ENCODE data around the gene REPIN1. TPM values are rescaled to one million over a fixed set of nuclear protein-coding genes. Genes with fewer than 3 reads are reported as not detected.
A peak's percentile ranks its signal among the peaks of the same experiment; 100 is the strongest.

Gene REPIN1
- total and polyA plus RNA-seq, 2 donors: 25.2 to 76.7 TPM

- WGBS: 74% methylated on average over 7 of the region's 7 CpGs
- DNase-seq (ENCODE audit: extremely low spot score): no peak
- peaks cover 1% of the 10 kb centered on the region for H3K4me1 ChIP-seq (ENCODE audit: insufficient read depth)
- H3K27ac ChIP-seq (ENCODE audit: low read depth): no peak overlapping the region
- no peak overlapping the region for H3K4me3 ChIP-seq (ENCODE audit: low read depth, low read length)
- H3K36me3 ChIP-seq (ENCODE audit: insufficient read depth): peaks cover 6% of the 10 kb centered on the region
Observed at GRCh38 chr7:150401861-150402631, 33.4 kb downstream of the REPIN1 start.

- 84% methylated on average over 13 of the region's 13 CpGs for WGBS
- Histone ChIP-seq H3K4me3 (ENCODE audit: low read depth, low read length) (no peak overlapping the region), H3K27ac (ENCODE audit: low read depth) (no peak overlapping the region), H3K4me1 (ENCODE audit: insufficient read depth) (peaks cover 1% of the 10 kb centered on the region), H3K36me3 (ENCODE audit: insufficient read depth) (peaks cover 1% of the 10 kb centered on the region)
- DNase-seq (ENCODE audit: extremely low spot score): no peak
Observed at GRCh38 chr7:150402671-150403321, 34.2 kb downstream of the REPIN1 start.

- DNase-seq (ENCODE audit: extremely low spot score): no peak
- Histone ChIP-seq H3K4me1 (ENCODE audit: insufficient read depth) (peaks cover 1% of the 10 kb centered on the region), H3K27ac (ENCODE audit: low read depth) (no peak overlapping the region), H3K36me3 (ENCODE audit: insufficient read depth) (no peaks in the 10 kb centered on the region), H3K4me3 (ENCODE audit: low read depth, low read length) (no peak overlapping the region)
- WGBS: 80% methylated on average over 13 of the region's 13 CpGs
Observed at GRCh38 chr7:150403376-150404171, 35.0 kb downstream of the REPIN1 start.

GRCh38 chr7:150404172-150404804 lies 35.7 kb downstream of the REPIN1 start:
- 18% methylated on average over 16 of the region's 16 CpGs for WGBS
- Histone ChIP-seq H3K4me1 (ENCODE audit: insufficient read depth) (peaks cover 1% of the 10 kb centered on the region), H3K36me3 (ENCODE audit: insufficient read depth) (no peaks in the 10 kb centered on the region), H3K27ac (ENCODE audit: low read depth) (peak overlapping the region; percentile 90), H3K4me3 (ENCODE audit: low read depth, low read length) (peak overlapping the region; percentile 65)
- DNase-seq (ENCODE audit: extremely low spot score): no peak

- Histone ChIP-seq H3K4me3 (ENCODE audit: low read depth, low read length) (peak overlapping the region; percentile 65), H3K27ac (ENCODE audit: low read depth) (peak overlapping the region; percentile 90), H3K4me1 (ENCODE audit: insufficient read depth) (peaks cover 1% of the 10 kb centered on the region), H3K36me3 (ENCODE audit: insufficient read depth) (no peaks in the 10 kb centered on the region)
- DNase-seq (ENCODE audit: extremely low spot score): no peak
- under 1% methylated on average over 86 of the region's 86 CpGs for WGBS
Observed at GRCh38 chr7:150404805-150405583, 36.4 kb downstream of the REPIN1 start.

GRCh38 chr7:150405584-150406311 lies 37.1 kb downstream of the REPIN1 start:
- H3K4me3 ChIP-seq (ENCODE audit: low read depth, low read length): peak overlapping the region; percentile 65
- no peaks in the 10 kb centered on the region for H3K36me3 ChIP-seq (ENCODE audit: insufficient read depth)
- peaks cover 1% of the 10 kb centered on the region for H3K4me1 ChIP-seq (ENCODE audit: insufficient read depth)
- peak overlapping the region; percentile 90 for H3K27ac ChIP-seq (ENCODE audit: low read depth)
- DNase-seq (ENCODE audit: extremely low spot score): no peak
- 5% methylated on average over 35 of the region's 35 CpGs for WGBS

- H3K4me1 ChIP-seq (ENCODE audit: insufficient read depth): peaks cover 1% of the 10 kb centered on the region
- H3K4me3 ChIP-seq (ENCODE audit: low read depth, low read length): peak overlapping the region; percentile 65
- DNase-seq (ENCODE audit: extremely low spot score): no peak
- WGBS: 18% methylated on average over 2 of the region's 2 CpGs
- no peaks in the 10 kb centered on the region for H3K36me3 ChIP-seq (ENCODE audit: insufficient read depth)
- H3K27ac ChIP-seq (ENCODE audit: low read depth): peak overlapping the region; percentile 90
Observed at GRCh38 chr7:150406312-150406566, 37.6 kb downstream of the REPIN1 start.

GRCh38 chr7:150406567-150407421 lies 38.2 kb downstream of the REPIN1 start:
- Histone ChIP-seq H3K27ac (ENCODE audit: low read depth) (peak overlapping the region; percentile 62), H3K4me1 (ENCODE audit: insufficient read depth) (peaks cover 1% of the 10 kb centered on the region), H3K36me3 (ENCODE audit: insufficient read depth) (no peaks in the 10 kb centered on the region), H3K4me3 (ENCODE audit: low read depth, low read length) (no peak overlapping the region)
- DNase-seq (ENCODE audit: extremely low spot score): no peak
- WGBS: 39% methylated on average over 10 of the region's 10 CpGs

- H3K36me3 ChIP-seq (ENCODE audit: insufficient read depth): no peaks in the 10 kb centered on the region
- 96% methylated on average over 91 of the region's 91 CpGs for WGBS
- H3K27ac ChIP-seq (ENCODE audit: low read depth): no peak overlapping the region
- H3K4me1 ChIP-seq (ENCODE audit: insufficient read depth): peaks cover 1% of the 10 kb centered on the region
- H3K4me3 ChIP-seq (ENCODE audit: low read depth, low read length): no peak overlapping the region
- no peak for DNase-seq (ENCODE audit: extremely low spot score)
Observed at GRCh38 chr7:150407588-150408392, 39.2 kb downstream of the REPIN1 start.

- Histone ChIP-seq H3K36me3 (ENCODE audit: insufficient read depth) (no peaks in the 10 kb centered on the region), H3K27ac (ENCODE audit: low read depth) (no peak overlapping the region), H3K4me1 (ENCODE audit: insufficient read depth) (peaks cover 1% of the 10 kb centered on the region), H3K4me3 (ENCODE audit: low read depth, low read length) (no peak overlapping the region)
- no peak for DNase-seq (ENCODE audit: extremely low spot score)
- 87% methylated on average over 22 of the region's 22 CpGs for WGBS
Observed at GRCh38 chr7:150408393-150409299, 40.0 kb downstream of the REPIN1 start.

All from urinary bladder (tissue), 4 donors.